ENCODE measurements around the gene HDGF. TPM values are rescaled to one million over a fixed set of nuclear protein-coding genes. Genes with fewer than 3 reads are reported as not detected.
A peak's percentile ranks its signal among the peaks of the same experiment; 100 is the strongest.

Gene HDGF
- polyA plus RNA-seq, 1 experiment: 155 TPM

DNA sequence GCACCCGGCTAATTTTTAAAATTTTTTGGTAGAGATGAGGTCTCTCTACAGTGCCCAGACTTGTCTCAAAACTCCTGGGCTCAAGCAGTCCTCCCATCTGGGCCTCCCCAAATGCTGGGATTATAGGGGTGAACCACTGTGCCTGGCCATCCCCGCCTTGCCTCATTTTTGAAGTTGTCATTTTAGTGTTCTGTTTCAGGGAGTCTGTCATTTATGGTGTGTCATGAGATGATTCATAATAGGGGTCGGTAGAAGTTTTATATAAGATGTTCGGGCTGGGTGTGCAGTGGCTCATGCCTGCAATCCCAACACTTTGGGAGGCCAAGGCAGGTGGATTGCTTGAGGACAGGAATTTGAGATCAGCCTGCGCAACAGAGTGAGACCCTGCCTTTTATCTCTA lies 24.3 kb upstream of the HDGF start:
- CTCF ChIA-PET: interaction anchor here (0.6 to 0.8 kb wide), 2 partner anchors 50 to 1731 kb away, joined by 3 read pairs; no protein-coding TSS in a partner anchor
- no peak for DNase-seq (ENCODE audit: low read depth, low spot score)
- POLR2A ChIA-PET: no interaction called here
- H3K9me3 ChIP-seq (ENCODE audit: control insufficient read depth, insufficient read depth, low read length): no peaks in the 10 kb centered on the region
- H3K4me3 ChIP-seq (ENCODE audit: low read depth, low read length): no peak overlapping the region
- no peaks in the 10 kb centered on the region for H3K27me3 ChIP-seq (ENCODE audit: control insufficient read depth, insufficient read depth, low read length)
- H3K27ac ChIP-seq (ENCODE audit: low read depth, low read length): no peak overlapping the region
- TF ChIP-seq CTCF (IDR thresholded peaks at IDR 0.05; ENCODE audit: low read depth, low read length): no peak

DNA sequence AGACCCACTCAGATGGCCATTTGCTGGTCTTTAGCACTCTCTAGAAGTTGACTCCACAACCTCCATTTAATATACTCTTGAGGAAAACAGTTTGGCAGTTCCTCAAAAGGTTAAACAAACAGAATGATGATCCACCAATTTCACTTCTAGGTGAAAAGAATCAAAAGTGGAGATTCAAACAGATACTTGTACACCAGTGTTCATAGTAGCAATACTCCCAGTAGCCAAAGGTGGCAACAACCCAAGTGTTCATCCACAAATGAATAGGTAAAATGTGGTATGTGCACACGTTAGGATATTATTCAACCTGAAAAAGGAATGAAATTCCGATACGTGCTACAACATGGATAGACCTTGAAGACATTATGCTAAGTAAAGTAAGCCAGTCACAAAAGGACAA lies 22.1 kb upstream of the HDGF start:
- H3K4me3 ChIP-seq (ENCODE audit: low read depth, low read length): no peak overlapping the region
- H3K9me3 ChIP-seq (ENCODE audit: control insufficient read depth, insufficient read depth, low read length): no peaks in the 10 kb centered on the region
- H3K27me3 ChIP-seq (ENCODE audit: control insufficient read depth, insufficient read depth, low read length): no peaks in the 10 kb centered on the region
- no peak for DNase-seq (ENCODE audit: low read depth, low spot score)
- 0 out of 2 replicates have a peak, but pooled peaks have one; percentile 7 for TF ChIP-seq CTCF (IDR thresholded peaks at IDR 0.05; ENCODE audit: low read depth, low read length)
- CTCF ChIA-PET: no interaction called here
- no peak overlapping the region for H3K27ac ChIP-seq (ENCODE audit: low read depth, low read length)
- POLR2A ChIA-PET: no interaction called here

DNA sequence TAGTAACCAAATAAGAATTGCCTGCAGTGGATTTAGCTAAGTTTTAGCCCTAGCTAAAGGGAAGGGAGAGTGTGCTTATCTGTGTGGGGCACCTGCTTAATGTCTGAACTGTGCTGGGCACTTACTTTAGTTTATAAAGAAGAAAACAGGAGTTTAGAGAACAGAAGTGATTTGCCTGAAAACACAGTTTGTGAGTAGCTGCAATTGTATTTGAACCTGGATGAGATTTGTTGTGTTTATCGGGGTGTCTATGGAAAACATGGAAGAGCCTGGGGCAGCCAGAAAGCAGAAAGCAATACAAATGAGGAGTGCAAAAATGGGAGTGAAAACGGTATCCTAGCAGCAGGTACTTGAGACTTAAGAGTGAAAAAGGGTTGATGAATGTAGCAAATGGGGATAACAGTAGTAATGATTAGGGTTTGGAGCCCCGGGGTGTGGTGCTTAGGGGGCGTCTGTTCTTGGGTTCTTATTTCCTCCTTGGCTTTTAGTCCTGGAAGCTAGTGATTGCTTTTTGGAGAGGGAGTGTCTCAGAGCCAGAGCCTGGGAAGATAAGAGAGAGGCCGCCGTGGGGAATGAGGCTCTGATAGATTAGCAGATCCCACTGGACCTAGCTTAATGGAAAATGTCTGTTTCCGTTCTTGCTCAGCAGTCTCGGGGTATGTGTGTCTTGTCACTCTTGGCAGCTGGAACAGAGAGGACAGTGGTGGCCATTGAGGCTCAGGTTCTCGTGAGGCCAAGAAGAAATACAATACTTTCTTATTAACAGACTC lies 21.4 kb upstream of the HDGF start:
- TF ChIP-seq CTCF (IDR thresholded peaks at IDR 0.05; ENCODE audit: low read depth, low read length): no peak
- Histone ChIP-seq H3K9me3 (ENCODE audit: control insufficient read depth, insufficient read depth, low read length) (peaks cover 1% of the 10 kb centered on the region; the same call in 1 of the 2 replicates), H3K27me3 (ENCODE audit: control insufficient read depth, insufficient read depth, low read length) (no peaks in the 10 kb centered on the region), H3K27ac (ENCODE audit: low read depth, low read length) (no peak overlapping the region), H3K4me3 (ENCODE audit: low read depth, low read length) (no peak overlapping the region)
- POLR2A ChIA-PET: no interaction called here
- no peak for DNase-seq (ENCODE audit: low read depth, low spot score)
- CTCF ChIA-PET: interaction anchor here (0.8 to 1.4 kb wide), 4 partner anchors 9 to 83 kb away, joined by 3 to 4 read pairs (median 3); no protein-coding TSS in a partner anchor

GRCh38 chr1:156772222-156772621 lies 20.7 kb upstream of the HDGF start:
- no peak overlapping the region for H3K27ac ChIP-seq (ENCODE audit: low read depth, low read length)
- ChIA-PET POLR2A (no interaction called here), CTCF (interaction anchor here (1.0 to 3.8 kb wide), 4 partner anchors 10 to 82 kb away, joined by 3 to 18 read pairs (median 4); no protein-coding TSS in a partner anchor)
- peak; percentile 21; the same call in 1 of the 2 replicates for TF ChIP-seq CTCF (IDR thresholded peaks at IDR 0.05; ENCODE audit: low read depth, low read length)
- no peak for DNase-seq (ENCODE audit: low read depth, low spot score)
- peaks cover 6% of the 10 kb centered on the region; the same call in 1 of the 2 replicates for H3K9me3 ChIP-seq (ENCODE audit: control insufficient read depth, insufficient read depth, low read length)
- H3K4me3 ChIP-seq (ENCODE audit: low read depth, low read length): no peak overlapping the region
- H3K27me3 ChIP-seq (ENCODE audit: control insufficient read depth, insufficient read depth, low read length): no peaks in the 10 kb centered on the region
